MM.1S (cell line): ENCODE data around the gene ATG5.

Experiments used
- DNase-seq: peaks from one replicate; pipeline ENCODE4 v3.0.0-alpha.2; 2015
- H2AFZ ChIP-seq: fragments of 300-600 bp; sonication (generic); 2 replicates; pipeline ENCODE4 v1.6.0; 2016; ENCODE audit warnings: antibody characterized with exemption, low read length
- H3F3A ChIP-seq: fragments of 300-600 bp; sonication (generic); 2 replicates; pipeline ENCODE4 v1.6.1; 2016; ENCODE audit warnings: mild to moderate bottlenecking, antibody characterized with exemption, low read length, moderate library complexity, mixed read lengths; ENCODE audit not compliant: insufficient read depth
- H3K27ac ChIP-seq: fragments of 300-600 bp; sonication (generic); 2 replicates; pipeline ENCODE4 v1.5.1; 2016; ENCODE audit warnings: mild to moderate bottlenecking, low read length
- H3K27me3 ChIP-seq: fragments of 300-600 bp; sonication (generic); replicated peaks from 2 replicates; pipeline ENCODE4 v1.6.0; 2016; ENCODE audit warnings: low read length; ENCODE audit not compliant: insufficient read depth
- H3K36me3 ChIP-seq: fragments of 300-600 bp; sonication (generic); replicated peaks from 2 replicates; pipeline ENCODE4 v1.6.1; 2016; ENCODE audit warnings: mild to moderate bottlenecking, low read length, mixed read lengths; ENCODE audit not compliant: insufficient read depth
- H3K4me1 ChIP-seq: fragments of 300-600 bp; sonication (generic); 2 replicates; pipeline ENCODE4 v1.6.1; 2016; ENCODE audit warnings: low read length, mixed read lengths
- H3K4me2 ChIP-seq: fragments of 300-600 bp; sonication (generic); 2 replicates; pipeline ENCODE4 v1.6.0; 2016; ENCODE audit warnings: low read depth, low read length
- H3K4me3 ChIP-seq: fragments of 300-600 bp; sonication (generic); 2 replicates; pipeline ENCODE4 v1.5.1; 2016; ENCODE audit warnings: low read length, mixed read lengths
- H3K79me2 ChIP-seq: fragments of 300-600 bp; sonication (generic); 2 replicates; pipeline ENCODE4 v1.6.1; 2016; ENCODE audit warnings: mixed run types, low read length, mixed read lengths
- H3K9ac ChIP-seq: fragments of 300-600 bp; sonication (generic); 2 replicates; pipeline ENCODE4 v1.6.1; 2016; ENCODE audit warnings: low read length, mixed read lengths
- H3K9me2 ChIP-seq: fragments of 300-600 bp; sonication (generic); replicated peaks from 2 replicates; pipeline ENCODE4 v1.6.1; 2016; ENCODE audit warnings: mild to moderate bottlenecking, low read length, mixed read lengths; ENCODE audit not compliant: insufficient read depth
- H3K9me3 ChIP-seq: fragments of 300-600 bp; sonication (generic); replicated peaks from 2 replicates; pipeline ENCODE4 v1.6.1; 2016; ENCODE audit warnings: mild to moderate bottlenecking, low read length, mixed read lengths; ENCODE audit not compliant: insufficient read depth
- H4K20me1 ChIP-seq: fragments of 300-600 bp; sonication (generic); 2 replicates; pipeline ENCODE4 v1.6.1; 2016; ENCODE audit warnings: mild to moderate bottlenecking, low read length, moderate library complexity, mixed read lengths; ENCODE audit not compliant: insufficient read depth
- CTCF ChIP-seq: fragments of 300-600 bp; sonication (generic); IDR thresholded peaks from 2 replicates; pipeline ENCODE4 v1.5.1; 2016; ENCODE audit warnings: antibody characterized with exemption, low read length, mixed read lengths
- EZH2 ChIP-seq: fragments of 300-600 bp; sonication (generic); optimal IDR thresholded peaks from 2 replicates; pipeline ENCODE3; 2017; ENCODE audit warnings: low read depth, mild to moderate bottlenecking, antibody characterized with exemption, low read length, mixed read lengths
- EZH2phosphoT487 ChIP-seq: fragments of 300-600 bp; sonication (generic); IDR thresholded peaks from 2 replicates; pipeline ENCODE4 v1.6.1; 2018; ENCODE audit warnings: antibody characterized with exemption, low read length

Gene ATG5

GRCh38 chr6:106318851-106319250 lies 6.7 kb downstream of the ATG5 start:
- Histone ChIP-seq H2AFZ (no peak overlapping the region), H3K79me2 (peaks cover 96% of the 10 kb centered on the region)

GRCh38 chr6:106318061-106318460 lies 7.5 kb downstream of the ATG5 start:
- no peak overlapping the region for H3K4me3 ChIP-seq
- peaks cover 11% of the 10 kb centered on the region for H3K36me3 ChIP-seq
- no peaks in the 10 kb centered on the region for H3K9me3 ChIP-seq
- no peaks in the 10 kb centered on the region for H3K27me3 ChIP-seq
- no peak overlapping the region for H3K4me2 ChIP-seq
- H3K9me2 ChIP-seq = no peaks in the 10 kb centered on the region
- H3K79me2 ChIP-seq = peaks cover 95% of the 10 kb centered on the region
- peaks cover 13% of the 10 kb centered on the region for H4K20me1 ChIP-seq
- H3K4me1 ChIP-seq = peaks cover 3% of the 10 kb centered on the region
- no peak overlapping the region for H2AFZ ChIP-seq
- no peak for DNase-seq
- no peak overlapping the region for H3K9ac ChIP-seq
- no peak for TF ChIP-seq EZH2
- TF ChIP-seq CTCF = no peak
- TF ChIP-seq EZH2phosphoT487 = no peak
- no peak overlapping the region for H3K27ac ChIP-seq
- H3F3A ChIP-seq = no peaks in the 10 kb centered on the region

More at GRCh38 chr6:106318851-106319250, 6.7 kb downstream of the ATG5 start:
- Histone ChIP-seq H3K36me3 (peaks cover 11% of the 10 kb centered on the region), H3K4me1 (peaks cover 5% of the 10 kb centered on the region; the same call in 1 of the 2 replicates), H3K9ac (no peak overlapping the region), H3K27me3 (no peaks in the 10 kb centered on the region), H4K20me1 (peaks cover 13% of the 10 kb centered on the region), H3K4me3 (no peak overlapping the region), H3K9me2 (no peaks in the 10 kb centered on the region), H3F3A (no peaks in the 10 kb centered on the region), H3K9me3 (no peaks in the 10 kb centered on the region), H3K4me2 (no peak overlapping the region), H3K27ac (no peak overlapping the region)
- DNase-seq = no peak
- no peak for TF ChIP-seq CTCF
- TF ChIP-seq EZH2 = no peak
- no peak for TF ChIP-seq EZH2phosphoT487

GRCh38 chr6:106316375-106316766 lies 9.2 kb downstream of the ATG5 start:
- Histone ChIP-seq H3K4me2 (no peak overlapping the region), H3K27me3 (no peaks in the 10 kb centered on the region), H3K4me1 (peaks cover 8% of the 10 kb centered on the region), H3K9me2 (no peaks in the 10 kb centered on the region), H2AFZ (no peak overlapping the region), H3K27ac (no peak overlapping the region), H4K20me1 (peaks cover 13% of the 10 kb centered on the region), H3K4me3 (no peak overlapping the region), H3K36me3 (peaks cover 11% of the 10 kb centered on the region), H3K79me2 (peaks cover 95% of the 10 kb centered on the region), H3F3A (no peaks in the 10 kb centered on the region), H3K9ac (no peak overlapping the region), H3K9me3 (no peaks in the 10 kb centered on the region)
- TF ChIP-seq EZH2 = no peak
- no peak for TF ChIP-seq CTCF
- TF ChIP-seq EZH2phosphoT487 = no peak
- DNase-seq = no peak
